HG03457 (cell line): ENCODE data around the gene CRKL.

Experiments used
- ATAC-seq: cut with Tn5 transposase; IDR thresholded peaks from one replicate; pipeline ENCODE4 v1.9.1; 2021; ENCODE audit warnings: moderate number of reproducible peaks; ENCODE audit not compliant: unreplicated experiment

CRKL gene

GRCh38 chr22:20994902-20995241 is 77.7 kb downstream of the CRKL start:
- no peak for ATAC-seq

- no peak for ATAC-seq
Measured at GRCh38 chr22:20995329-20996030, 78.3 kb downstream of the CRKL start.

DNA sequence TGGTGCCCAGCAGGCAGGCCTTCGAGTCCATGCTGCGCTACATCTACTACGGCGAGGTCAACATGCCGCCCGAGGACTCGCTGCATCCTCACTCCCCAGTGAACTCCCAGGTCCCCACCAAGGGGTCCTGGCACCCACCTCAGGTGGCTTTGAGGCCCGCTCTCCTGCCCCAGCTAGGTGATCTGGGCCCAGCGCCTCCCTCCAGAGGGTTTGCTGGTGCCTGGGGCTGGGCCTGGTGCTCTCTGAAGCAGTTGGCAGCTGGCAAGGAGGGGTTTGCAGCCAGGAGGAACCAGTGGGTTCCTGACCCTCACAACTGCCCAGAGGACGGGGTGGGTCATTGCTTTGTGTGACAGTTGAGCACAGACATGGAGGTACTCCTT is 78.8 kb downstream of the CRKL start:
- ATAC-seq = no peak

- no peak for ATAC-seq
Measured at GRCh38 chr22:20996598-20997535, 79.7 kb downstream of the CRKL start.

GRCh38 chr22:20997536-20998257 is 80.5 kb downstream of the CRKL start:
- no peak for ATAC-seq

DNA sequence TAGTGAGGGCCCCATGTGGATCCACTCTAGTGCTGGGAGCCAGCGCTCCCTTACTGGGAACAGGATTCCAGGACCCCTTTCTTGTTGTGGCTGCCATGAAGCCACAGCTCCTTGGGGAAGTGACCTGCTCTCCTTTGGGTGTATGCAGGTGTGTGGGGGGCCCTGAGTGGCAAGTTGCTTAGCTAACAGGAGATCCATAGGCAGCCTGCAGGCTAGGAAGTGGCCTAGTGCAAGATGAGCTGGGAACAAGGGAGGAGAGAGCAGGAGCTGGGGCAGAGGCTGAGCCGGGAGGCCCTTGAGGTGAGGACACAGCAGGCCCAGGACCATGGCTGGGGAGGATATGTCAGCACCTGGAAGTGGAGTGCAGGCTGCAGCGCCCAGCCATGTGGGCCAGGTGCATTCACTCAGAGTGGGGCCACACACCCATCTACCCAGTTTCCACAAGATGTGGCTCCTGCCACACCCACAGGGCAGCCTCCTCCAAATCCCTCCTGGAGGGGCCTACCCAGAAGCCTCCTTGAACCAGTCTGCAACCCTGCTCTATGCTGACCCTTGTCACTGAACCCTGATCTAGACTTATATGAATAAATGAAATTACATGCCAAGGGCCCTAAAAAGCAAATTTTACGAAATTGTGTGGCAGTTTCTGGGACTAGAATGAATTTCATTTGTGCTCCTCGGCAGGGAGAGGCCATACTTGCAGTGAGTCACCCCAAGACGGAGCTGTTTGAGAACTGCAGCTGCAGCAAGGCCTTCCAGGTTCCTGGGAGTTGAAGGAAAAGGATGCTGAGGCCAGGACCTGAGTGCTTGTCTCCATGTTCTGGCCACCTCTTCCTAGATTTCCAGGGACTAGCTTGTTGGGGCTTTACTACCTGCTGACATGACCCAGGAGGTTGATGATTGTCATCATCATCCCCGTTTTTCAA is 81.5 kb downstream of the CRKL start:
- ATAC-seq = no peak

DNA sequence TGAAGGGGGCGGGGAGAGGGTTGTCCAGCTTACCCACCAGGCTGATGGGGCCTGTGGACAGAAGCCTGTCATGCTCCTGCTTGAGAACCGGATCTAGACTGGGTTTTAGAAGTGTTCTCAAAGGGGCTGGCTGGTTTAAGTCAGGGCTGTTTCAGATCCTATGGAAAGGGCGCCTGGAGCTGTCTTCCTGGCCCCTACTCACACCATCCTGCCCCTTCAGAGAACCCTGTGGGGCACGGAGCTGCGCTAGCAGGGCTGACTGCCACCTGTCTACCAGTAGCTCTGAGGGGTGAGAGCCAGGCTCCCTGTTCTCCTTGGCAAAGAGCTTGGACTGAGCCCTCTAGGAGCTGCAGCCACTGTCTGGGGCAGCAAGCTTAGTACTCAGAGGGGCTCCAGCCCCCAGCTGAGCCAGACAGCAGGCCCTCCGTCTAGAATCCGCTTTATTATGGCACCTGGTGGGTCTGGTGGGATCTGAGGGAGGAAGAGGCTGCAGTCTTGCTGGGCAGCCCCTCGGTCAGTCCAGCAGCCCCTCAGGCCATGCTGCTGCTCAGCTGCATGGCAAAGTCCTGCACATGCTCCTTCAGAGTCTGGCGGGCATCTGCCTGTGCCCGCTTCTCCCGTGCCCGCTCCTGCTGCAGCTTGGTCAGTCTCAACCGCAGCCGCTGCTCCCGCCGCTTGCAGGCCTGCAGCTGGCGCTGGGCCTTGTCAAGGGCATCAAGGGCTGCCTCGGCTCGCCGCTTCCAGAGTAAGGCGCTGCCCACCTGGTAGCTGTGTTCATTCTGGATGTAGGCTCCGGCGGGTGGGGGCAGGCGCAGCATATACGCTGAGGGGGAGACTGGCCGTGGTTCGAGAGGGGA is 82.4 kb downstream of the CRKL start:
- ATAC-seq = no peak

DNA sequence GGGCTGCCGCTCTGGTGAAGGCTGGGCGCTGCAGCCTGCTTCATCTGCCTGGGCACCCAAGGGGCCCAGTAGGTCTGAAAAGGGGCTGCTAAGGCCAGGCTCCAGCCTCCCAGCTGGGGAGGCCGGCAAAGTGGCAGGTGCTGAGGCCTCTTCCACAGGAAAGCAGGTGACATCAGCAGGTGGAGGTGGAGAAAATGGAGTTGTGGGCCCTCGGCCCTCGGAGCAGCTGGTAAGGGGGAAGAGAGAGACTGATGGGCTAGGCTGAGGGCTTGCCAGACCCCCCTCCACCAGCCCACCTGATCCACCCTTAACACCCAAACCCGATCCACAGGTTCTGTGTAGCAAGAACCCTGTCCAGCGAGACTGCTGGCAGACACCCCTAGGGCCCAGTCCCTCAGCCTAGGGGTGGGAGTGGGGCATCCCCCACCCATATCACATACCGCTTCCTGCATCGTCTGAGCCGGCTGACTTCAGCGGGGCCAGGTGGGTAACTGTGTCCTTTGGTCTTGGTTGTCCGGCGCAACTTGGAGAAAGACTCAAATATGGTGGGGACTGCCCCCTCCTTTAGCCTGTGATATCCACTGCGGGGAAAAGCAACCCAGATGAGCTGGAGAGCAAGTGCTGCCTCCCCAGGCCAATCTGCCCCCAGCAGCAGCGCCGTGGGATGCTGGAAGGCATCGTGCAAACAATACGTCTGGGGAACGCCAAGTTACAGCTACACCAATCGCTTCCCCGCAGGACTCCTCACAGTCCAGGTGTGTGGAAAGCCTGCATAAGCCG is 83.2 kb downstream of the CRKL start:
- no peak for ATAC-seq

- ATAC-seq = no peak
Measured at GRCh38 chr22:21000987-21001600, 83.9 kb downstream of the CRKL start.

DNA sequence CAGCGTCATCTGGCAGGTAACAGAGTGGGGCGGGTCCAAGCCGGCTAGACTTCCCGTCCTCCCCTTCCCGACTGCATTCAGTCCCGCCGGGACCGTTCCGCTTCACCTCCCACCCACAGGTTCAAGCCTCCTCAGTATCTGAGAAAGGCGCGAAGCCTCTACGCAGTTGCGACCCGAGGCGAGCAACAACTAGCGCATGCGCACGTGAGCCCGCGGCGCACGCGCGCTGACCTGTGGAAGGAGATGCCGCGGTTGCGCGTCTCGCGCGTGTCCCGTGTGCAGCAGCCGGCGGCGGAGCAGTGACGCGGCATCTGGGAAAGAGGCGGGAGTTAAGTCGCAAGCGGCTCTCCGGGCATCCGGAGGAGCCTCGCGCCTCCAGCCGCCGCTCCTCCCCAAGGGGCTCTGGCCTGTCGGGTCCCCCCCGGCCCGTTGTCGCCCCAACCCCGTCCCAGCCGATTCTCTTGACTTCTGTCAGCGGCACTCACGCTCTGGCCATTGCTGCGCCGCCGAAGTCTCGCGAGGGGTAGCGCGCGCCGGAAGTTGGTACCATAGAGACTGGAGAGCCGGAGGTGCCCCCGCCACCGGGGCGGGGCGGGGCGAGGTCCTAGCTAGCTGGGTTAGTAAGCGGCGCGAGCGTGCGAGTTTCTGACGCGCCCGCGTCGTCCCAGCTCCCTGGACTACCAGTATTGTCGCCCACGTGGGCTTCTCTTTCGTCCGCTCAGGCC is 84.6 kb downstream of the CRKL start, which contains the start of gene THAP7:
Gene THAP7 (minus strand): TSS at position 518 of the 725 bp plus-strand sequence. CDS start 207 bp downstream, at position 311.
- peak; percentile 57 for ATAC-seq
